ENCODE measurements around the gene MICAL2. TPM values are rescaled to one million over a fixed set of nuclear protein-coding genes. Genes with fewer than 3 reads are reported as not detected.

MICAL2 gene
- total RNA-seq, 1 donor from 2014 or later: 0.27 TPM

DNA sequence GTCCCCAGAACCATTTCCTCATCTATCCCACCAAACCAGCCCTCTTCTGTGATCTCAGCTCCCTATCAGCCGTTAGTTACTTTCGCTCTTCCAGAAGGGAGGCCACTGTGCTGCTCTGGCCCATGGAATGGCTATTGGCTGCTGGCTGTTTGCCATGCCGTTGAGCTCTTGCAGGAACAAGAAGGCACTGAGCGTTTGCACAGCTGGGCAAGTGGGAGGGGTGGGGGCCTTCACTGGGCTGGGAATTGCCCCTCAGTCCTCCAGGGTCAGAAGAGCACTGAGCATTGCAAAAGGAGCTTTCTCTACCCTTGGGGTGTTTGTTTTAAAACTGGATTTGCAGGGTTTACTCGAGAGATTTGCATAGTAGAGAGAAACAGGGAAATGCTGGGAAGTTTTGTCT, 137.9 kb downstream of the MICAL2 start:
- Mint-ChIP-seq H3K4me3 (no peak overlapping the region), H3K9me3 (no peaks in the 10 kb centered on the region), H3K36me3 (ENCODE audit: low read depth) (no peaks in the 10 kb centered on the region), H3K4me1 (no peaks in the 10 kb centered on the region), H3K27ac (no peak overlapping the region), H3K27me3 (no peaks in the 10 kb centered on the region)
- TF ChIP-seq CTCF (IDR thresholded peaks at IDR 0.05): no peak
- ChIA-PET CTCF (interaction anchor here (1.2 kb wide), 1 partner anchor 202 kb away, joined by 3 read pairs; no protein-coding TSS in a partner anchor), POLR2A (no interaction called here)
- ATAC-seq (ENCODE audit: low read depth) (no peak), DNase-seq (no peak)
- intact Hi-C loops (cut with micrococcal nuclease): no loop called here

GRCh38 chr11:12249590-12250260, 139.3 kb downstream of the MICAL2 start:
- no peak for DNase-seq
- no peaks in the 10 kb centered on the region for H3K4me1 Mint-ChIP-seq
- no peaks in the 10 kb centered on the region for H3K36me3 Mint-ChIP-seq (ENCODE audit: low read depth)
- no peak for ATAC-seq (ENCODE audit: low read depth)
- H3K27me3 Mint-ChIP-seq: no peaks in the 10 kb centered on the region
- H3K27ac Mint-ChIP-seq: no peak overlapping the region
- POLR2A ChIA-PET: no interaction called here
- no peak overlapping the region for H3K4me3 Mint-ChIP-seq
- intact Hi-C loops (cut with micrococcal nuclease): no loop called here
- CTCF ChIA-PET: interaction anchor here (1.2 kb wide), 1 partner anchor 203 kb away, joined by 3 read pairs; no protein-coding TSS in a partner anchor
- H3K9me3 Mint-ChIP-seq: no peaks in the 10 kb centered on the region
- TF ChIP-seq CTCF (IDR thresholded peaks at IDR 0.05): no peak

- no peak for DNase-seq
- Mint-ChIP-seq H3K27ac (no peak overlapping the region), H3K36me3 (ENCODE audit: low read depth) (no peaks in the 10 kb centered on the region), H3K9me3 (no peaks in the 10 kb centered on the region), H3K4me3 (no peak overlapping the region), H3K4me1 (no peaks in the 10 kb centered on the region), H3K27me3 (no peaks in the 10 kb centered on the region)
- POLR2A ChIA-PET: no interaction called here
- CTCF ChIA-PET: no interaction called here
- intact Hi-C loops (cut with micrococcal nuclease): no loop called here
- no peak for ATAC-seq (ENCODE audit: low read depth)
- TF ChIP-seq CTCF (IDR thresholded peaks at IDR 0.05): no peak
Measured at GRCh38 chr11:12251666-12252560, 141.5 kb downstream of the MICAL2 start.

DNA sequence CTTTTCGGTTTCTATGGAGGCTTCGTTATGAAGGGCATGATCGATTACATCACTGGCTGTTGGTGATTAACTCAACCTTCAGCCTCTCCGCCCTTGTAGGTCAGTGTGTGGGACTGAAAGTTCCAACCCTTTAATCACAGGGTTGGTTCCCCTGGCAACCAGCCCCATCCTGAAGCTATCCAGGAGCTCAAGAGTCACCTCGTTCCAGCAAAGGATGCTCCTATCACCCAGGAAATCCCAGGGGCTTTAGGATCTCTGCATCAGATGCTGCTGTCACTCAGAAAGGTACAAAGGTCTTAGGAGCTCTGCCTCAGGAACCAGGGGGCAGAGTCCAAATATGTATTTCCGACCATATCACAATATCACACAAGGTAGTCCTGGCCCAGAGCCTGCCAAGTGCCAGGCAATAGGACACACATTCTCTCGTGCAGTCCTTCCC, 143.5 kb downstream of the MICAL2 start:
- intact Hi-C loops (cut with micrococcal nuclease): no loop called here
- Mint-ChIP-seq H3K27me3 (no peaks in the 10 kb centered on the region), H3K9me3 (no peaks in the 10 kb centered on the region), H3K27ac (no peak overlapping the region), H3K4me1 (no peaks in the 10 kb centered on the region), H3K36me3 (ENCODE audit: low read depth) (no peaks in the 10 kb centered on the region), H3K4me3 (no peak overlapping the region)
- ChIA-PET CTCF (no interaction called here), POLR2A (no interaction called here)
- ATAC-seq (ENCODE audit: low read depth) (no peak), DNase-seq (no peak)
- no peak for TF ChIP-seq CTCF (IDR thresholded peaks at IDR 0.05)

DNA sequence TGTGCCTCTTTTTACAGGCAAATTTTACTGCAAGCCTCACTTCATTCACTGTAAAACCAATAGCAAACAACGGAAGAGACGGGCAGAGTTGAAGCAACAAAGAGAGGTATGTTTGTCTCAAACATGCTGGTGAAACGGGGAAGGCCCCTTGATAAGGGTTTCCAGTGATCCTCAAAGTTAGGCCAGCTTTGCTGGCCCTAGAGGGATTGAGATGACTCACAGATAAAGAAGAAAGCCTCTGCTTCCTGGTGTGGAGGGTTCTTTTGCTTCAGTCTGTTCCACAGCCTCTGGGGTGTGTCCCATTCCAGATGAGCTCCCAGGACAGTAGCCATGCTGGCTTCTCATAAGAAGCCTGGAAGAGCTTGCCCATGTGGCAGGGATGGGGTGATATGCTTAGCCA, 148.1 kb downstream of the MICAL2 start:
- H3K9me3 Mint-ChIP-seq: no peaks in the 10 kb centered on the region
- ChIA-PET CTCF (no interaction called here), POLR2A (no interaction called here)
- intact Hi-C loops (cut with micrococcal nuclease): no loop called here
- ATAC-seq (ENCODE audit: low read depth): no peak
- no peaks in the 10 kb centered on the region for H3K4me1 Mint-ChIP-seq
- no peaks in the 10 kb centered on the region for H3K36me3 Mint-ChIP-seq (ENCODE audit: low read depth)
- TF ChIP-seq CTCF (IDR thresholded peaks at IDR 0.05): no peak
- H3K27me3 Mint-ChIP-seq: no peaks in the 10 kb centered on the region
- no peak for DNase-seq
- H3K4me3 Mint-ChIP-seq: no peak overlapping the region
- no peak overlapping the region for H3K27ac Mint-ChIP-seq

Measured in activated B cell treated with CpG ODN at 0.5 μM for 24 hours (primary cell).